Lower lobe of right lung (tissue), 2 donors: ENCODE data around the gene CFL1. TPM values are rescaled to one million over a fixed set of nuclear protein-coding genes. Genes with fewer than 3 reads are reported as not detected.

ENCODE experiments used
- ATAC-seq, 2 donors: fragments of 200-7000 bp; cut with Tn5 transposase; one replicate each; pipeline ENCODE4 v1.9.1; 2020 to 2022; ENCODE audit warnings: mild to moderate bottlenecking in 2 of 2, moderate library complexity in 2 of 2
- DNase-seq: peaks from one replicate; pipeline ENCODE4 v3.0.0-alpha.2; 2020
- H3K27ac ChIP-seq: fragments of 200-600 bp; one replicate; pipeline ENCODE4 v1.8.0; 2022
- H3K27me3 ChIP-seq: fragments of 200-600 bp; one replicate; pipeline ENCODE4 v1.8.0; 2022; ENCODE audit warnings: low read depth
- H3K36me3 ChIP-seq: fragments of 200-600 bp; one replicate; pipeline ENCODE4 v1.8.0; 2022; ENCODE audit warnings: mild to moderate bottlenecking
- H3K4me1 ChIP-seq: fragments of 200-600 bp; one replicate; pipeline ENCODE4 v1.8.0; 2022
- H3K4me3 ChIP-seq: fragments of 200-600 bp; one replicate; pipeline ENCODE4 v1.8.0; 2022; ENCODE audit warnings: mild to moderate bottlenecking
- H3K9me3 ChIP-seq: fragments of 200-600 bp; one replicate; pipeline ENCODE4 v1.8.0; 2022
- CTCF ChIP-seq: fragments of 200-600 bp; IDR thresholded peaks from one replicate; pipeline ENCODE4 v1.8.0; 2022; ENCODE audit warnings: antibody characterized with exemption, mild to moderate bottlenecking
- intact Hi-C: fragments of 100-400 bp; cut with DNase I; formaldehyde crosslinking; loops from one replicate; pipeline ENCODE4 v1.11.0; 2022
- total RNA-seq: library from RNA; stranded (reverse); fragmentation: NEBNext Ultra II Directional; extraction: Animal tissue kit (Norgen Biotek cat#: 25700); gene quantifications from one replicate; pipeline ENCODE4 v1.2.1, GENCODE V29; 2021
- donor health status: DM: no; HTN: yes; CAD: no; lungs with severe emphysema.

Gene CFL1
- total RNA-seq, 1 donor from 2014 or later, result 647 TPM

DNA sequence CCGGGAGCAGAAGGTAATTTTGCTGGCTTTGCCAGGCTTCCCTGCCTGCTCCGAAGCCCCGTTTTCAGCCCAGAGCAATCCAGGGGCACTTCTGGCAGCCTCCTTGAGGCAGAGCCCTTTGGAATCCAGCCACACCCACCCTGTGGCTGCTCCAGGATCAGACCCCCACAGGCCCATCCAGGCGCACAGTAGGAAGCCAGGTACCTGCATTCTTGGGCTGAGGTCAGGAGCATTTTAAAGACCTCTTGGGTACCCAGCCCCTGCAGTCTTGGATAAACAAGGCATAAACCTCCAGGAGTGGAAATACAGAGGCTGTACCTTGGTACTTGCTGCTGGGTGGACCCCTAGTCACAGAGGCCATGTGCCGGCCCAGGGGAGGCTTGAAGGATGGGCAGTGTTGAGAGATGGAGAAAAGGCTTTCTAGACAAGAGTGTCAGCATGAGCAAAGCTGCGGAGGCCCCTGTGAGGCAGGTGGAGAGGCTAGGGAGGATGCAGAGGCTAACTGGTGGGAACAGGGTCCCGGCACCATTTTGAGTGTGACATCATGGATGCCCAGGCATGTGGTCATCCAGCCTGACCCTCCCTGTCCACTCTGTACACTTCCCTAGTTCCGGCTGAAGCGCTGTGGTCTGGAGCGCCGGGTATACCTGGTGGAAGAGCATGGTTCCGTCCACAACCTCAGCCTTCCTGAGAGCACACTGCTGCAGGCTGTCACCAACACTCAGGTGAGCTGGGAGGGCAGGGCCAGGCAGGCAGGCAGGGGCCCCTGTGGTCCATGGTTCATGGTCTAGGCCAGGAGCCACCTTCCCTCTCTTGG, 6.1 kb upstream of the CFL1 start:
- Histone ChIP-seq H3K27ac (no peak overlapping the region), H3K27me3 (no peaks in the 10 kb centered on the region), H3K9me3 (no peaks in the 10 kb centered on the region), H3K4me3 (no peak overlapping the region), H3K4me1 (peaks cover 30% of the 10 kb centered on the region), H3K36me3 (peaks cover 72% of the 10 kb centered on the region)
- ATAC-seq (no peak), DNase-seq (peak; percentile 36)
- intact Hi-C loops, result no loop called here
- TF ChIP-seq CTCF, result no peak

DNA sequence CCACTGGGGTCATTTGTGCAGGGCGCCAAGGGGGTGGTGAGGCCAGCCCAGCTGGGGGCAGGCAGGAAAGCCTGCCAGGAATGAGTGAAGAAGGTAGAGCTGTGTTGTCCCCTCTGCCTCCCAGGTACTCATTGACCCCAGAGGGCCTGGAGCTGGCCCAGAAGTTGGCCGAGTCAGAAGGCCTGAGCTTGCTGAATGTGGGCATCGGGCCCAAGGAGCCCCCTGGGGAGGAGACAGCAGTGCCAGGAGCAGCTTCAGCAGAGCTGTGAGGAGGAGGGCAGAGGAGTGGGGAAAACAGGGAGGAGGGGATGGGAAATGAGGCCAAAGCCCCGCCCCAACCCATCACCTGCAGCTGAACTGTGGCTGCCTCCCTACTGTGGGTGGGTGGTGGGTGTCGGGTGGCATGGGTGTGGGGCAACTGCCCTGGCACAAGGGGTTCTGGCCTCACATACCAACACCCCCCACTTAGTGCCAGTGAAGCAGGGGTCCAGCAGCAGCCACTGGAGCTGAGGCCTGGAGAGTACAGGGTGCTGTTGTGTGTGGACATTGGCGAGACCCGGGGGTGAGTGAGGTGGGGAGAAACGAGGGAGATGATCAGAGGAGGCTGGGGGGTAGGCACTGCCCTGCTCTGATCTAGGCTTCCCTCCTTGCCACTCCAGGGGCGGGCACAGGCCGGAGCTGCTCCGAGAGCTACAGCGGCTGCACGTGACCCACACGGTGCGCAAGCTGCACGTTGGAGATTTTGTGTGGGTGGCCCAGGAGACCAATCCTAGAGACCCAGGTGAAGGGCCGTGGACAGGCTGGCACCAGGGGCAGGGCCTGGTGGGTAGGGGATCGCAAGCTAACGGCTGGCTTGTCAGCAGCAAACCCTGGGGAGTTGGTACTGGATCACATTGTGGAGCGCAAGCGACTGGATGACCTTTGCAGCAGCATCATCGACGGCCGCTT, 5.2 kb upstream of the CFL1 start:
- Histone ChIP-seq H3K4me3 (no peak overlapping the region), H3K4me1 (peaks cover 36% of the 10 kb centered on the region), H3K27me3 (no peaks in the 10 kb centered on the region), H3K27ac (no peak overlapping the region), H3K36me3 (peaks cover 68% of the 10 kb centered on the region), H3K9me3 (no peaks in the 10 kb centered on the region)
- intact Hi-C loops, result no loop called here
- peak; percentile 43 for DNase-seq
- no peak for TF ChIP-seq CTCF
- no peak for ATAC-seq

- H3K27me3 ChIP-seq, result no peaks in the 10 kb centered on the region
- DNase-seq, result peak; percentile 47
- no peak overlapping the region for H3K4me3 ChIP-seq
- TF ChIP-seq CTCF, result no peak
- H3K4me1 ChIP-seq, result peaks cover 36% of the 10 kb centered on the region
- intact Hi-C loops, result no loop called here
- H3K9me3 ChIP-seq, result no peaks in the 10 kb centered on the region
- no peak for ATAC-seq
- peaks cover 59% of the 10 kb centered on the region for H3K36me3 ChIP-seq
- H3K27ac ChIP-seq, result peak overlapping the region; percentile 98
Measured at GRCh38 chr11:65862191-65862735, 4.3 kb upstream of the CFL1 start.

- Histone ChIP-seq H3K9me3 (no peaks in the 10 kb centered on the region), H3K4me3 (peak overlapping the region; percentile 92), H3K4me1 (peaks cover 38% of the 10 kb centered on the region), H3K27me3 (no peaks in the 10 kb centered on the region), H3K27ac (peak overlapping the region; percentile 98), H3K36me3 (peaks cover 53% of the 10 kb centered on the region)
- ATAC-seq, result no peak
- DNase-seq, result peak; percentile 46
- no peak for TF ChIP-seq CTCF
- intact Hi-C loops, result no loop called here
Measured at GRCh38 chr11:65861533-65862183, 3.7 kb upstream of the CFL1 start.

DNA sequence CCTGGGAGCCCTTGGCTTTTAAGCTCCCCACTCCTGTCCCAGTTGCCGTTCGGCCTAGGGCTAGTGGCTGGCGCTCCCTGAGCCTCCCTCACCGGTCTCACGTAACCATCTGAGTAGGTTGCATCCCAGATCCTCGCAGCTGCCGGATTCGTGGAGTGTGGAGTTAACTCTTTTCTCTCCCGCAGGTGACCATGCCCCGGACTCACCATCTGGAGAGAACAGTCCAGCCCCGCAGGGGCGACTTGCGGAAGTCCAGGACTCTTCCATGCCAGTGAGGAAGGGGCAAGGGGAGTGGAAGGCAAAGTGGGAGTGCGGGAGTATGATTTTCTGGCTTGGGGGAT, 3.2 kb upstream of the CFL1 start:
- H3K9me3 ChIP-seq, result no peaks in the 10 kb centered on the region
- H3K4me3 ChIP-seq, result peak overlapping the region; percentile 92
- H3K4me1 ChIP-seq, result peaks cover 43% of the 10 kb centered on the region
- intact Hi-C loops, result no loop called here
- TF ChIP-seq CTCF, result no peak
- ATAC-seq (no peak), DNase-seq (no peak)
- peaks cover 49% of the 10 kb centered on the region for H3K36me3 ChIP-seq
- no peaks in the 10 kb centered on the region for H3K27me3 ChIP-seq
- H3K27ac ChIP-seq, result peak overlapping the region; percentile 98
